GM11168 (cell line): ENCODE results near the gene SLC6A19.

Experiments
- in situ Hi-C: fragments of 300-500 bp; cut with MboI; formaldehyde crosslinking; loops from one replicate; pipeline ENCODE4 v1.12.0; 2022; ENCODE audit warnings: low sequenced_read_pairs; ENCODE audit not compliant: unreplicated experiment

Gene SLC6A19

DNA sequence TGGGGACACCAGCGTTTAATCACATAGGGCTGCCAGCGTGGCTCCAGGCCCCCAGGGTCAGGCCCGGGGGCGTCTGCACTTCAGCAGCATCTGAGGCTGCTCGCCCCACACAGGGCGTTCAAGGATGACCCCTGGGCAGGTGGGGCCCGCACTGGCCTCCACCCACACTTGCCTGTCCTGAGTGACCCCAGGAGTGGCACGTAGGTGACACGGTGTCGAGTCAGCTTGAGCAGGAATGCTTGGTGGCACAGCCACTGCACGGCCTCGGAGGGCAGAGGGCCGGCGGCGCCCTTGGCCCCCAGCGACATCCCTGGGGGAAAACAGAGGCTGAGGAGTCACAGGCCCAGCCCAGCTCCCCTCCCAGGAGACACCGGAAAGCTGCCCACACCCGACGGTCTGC, 52.8 kb downstream of the SLC6A19 start:
- in situ Hi-C loops = no loop called here

DNA sequence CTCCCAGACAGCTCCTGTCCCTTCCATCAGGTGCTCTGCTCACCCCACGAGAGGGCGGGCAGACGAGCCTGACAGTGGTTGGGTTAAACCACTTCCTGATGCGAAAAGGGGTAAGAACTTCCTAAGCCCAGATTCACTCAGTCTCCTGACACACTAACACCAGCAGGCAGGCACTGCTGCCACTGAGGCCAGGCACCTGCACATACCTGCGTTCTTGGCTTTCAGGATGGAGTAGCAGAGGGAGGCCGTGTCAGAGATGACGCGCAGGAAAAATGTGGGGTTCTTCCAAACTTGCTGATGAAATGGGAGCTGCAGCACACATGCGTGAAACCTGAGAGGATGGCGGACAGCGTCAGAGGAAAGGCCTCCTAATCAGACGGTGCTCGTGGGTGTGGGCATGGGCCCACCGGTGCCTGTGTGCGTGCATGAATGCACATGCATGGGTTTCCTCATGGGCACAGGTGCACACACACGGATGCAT, 53.7 kb downstream of the SLC6A19 start:
- in situ Hi-C loops = no loop called here

DNA sequence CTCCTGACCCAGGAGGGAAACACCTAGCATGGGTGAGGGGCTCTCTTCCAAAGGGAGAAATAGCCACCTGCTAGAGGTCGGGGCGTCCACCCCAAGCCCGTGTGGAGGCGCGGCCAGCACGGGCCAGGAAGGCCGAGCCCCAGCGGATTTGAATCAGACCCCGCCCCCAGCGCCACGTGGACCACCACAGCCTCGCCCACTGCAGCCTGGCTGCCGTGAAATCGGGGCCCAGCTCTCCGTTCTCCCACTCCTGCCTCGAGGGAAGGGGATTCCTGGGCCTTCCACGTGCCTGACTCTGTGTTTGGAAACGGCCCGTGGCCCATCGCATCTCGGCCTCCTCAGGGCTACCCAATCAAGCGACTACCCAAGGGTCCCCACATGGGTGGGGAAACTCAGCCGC, 55.4 kb downstream of the SLC6A19 start:
- in situ Hi-C loops = no loop called here

DNA sequence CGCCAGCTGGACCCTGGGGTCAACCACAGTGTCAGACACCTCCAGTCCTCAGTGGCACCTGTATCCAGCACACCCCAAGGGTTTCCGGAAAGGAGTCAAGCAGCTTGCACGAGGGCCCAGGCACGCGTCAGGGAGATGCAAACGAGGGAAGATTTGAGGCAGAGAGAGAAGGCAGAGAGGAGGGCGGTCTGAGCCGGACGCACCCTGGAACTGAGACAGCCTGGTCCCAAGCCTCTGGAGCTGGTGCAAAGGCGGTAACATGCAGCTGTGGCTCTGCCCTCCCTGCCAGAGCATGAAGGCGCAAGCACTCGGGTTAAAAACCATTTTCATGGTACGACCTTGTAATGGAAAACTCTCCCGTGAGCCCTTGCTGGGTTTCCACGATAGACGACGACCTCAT, 56.0 kb downstream of the SLC6A19 start:
- in situ Hi-C loops = no loop called here

DNA sequence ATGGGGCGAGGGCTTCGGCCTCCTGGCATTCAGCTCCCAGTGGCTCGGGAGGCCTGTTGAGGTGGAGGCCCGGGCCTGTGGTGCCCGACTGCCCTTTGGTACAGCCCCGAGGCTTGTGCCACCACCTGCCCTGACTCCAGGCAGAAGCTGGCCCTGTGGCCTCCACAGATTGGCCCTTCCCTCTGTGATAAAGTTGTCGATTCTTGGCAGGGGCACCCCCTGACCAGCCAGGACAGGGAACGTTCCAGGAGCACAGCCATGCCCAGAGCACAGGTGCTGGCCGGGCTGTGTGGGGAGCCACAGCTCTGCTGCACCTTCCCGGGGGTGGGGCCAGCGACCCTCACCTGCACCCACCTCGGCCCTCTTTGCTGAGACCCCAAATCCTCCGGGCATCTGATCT, 56.4 kb downstream of the SLC6A19 start:
- in situ Hi-C loops = no loop called here

DNA sequence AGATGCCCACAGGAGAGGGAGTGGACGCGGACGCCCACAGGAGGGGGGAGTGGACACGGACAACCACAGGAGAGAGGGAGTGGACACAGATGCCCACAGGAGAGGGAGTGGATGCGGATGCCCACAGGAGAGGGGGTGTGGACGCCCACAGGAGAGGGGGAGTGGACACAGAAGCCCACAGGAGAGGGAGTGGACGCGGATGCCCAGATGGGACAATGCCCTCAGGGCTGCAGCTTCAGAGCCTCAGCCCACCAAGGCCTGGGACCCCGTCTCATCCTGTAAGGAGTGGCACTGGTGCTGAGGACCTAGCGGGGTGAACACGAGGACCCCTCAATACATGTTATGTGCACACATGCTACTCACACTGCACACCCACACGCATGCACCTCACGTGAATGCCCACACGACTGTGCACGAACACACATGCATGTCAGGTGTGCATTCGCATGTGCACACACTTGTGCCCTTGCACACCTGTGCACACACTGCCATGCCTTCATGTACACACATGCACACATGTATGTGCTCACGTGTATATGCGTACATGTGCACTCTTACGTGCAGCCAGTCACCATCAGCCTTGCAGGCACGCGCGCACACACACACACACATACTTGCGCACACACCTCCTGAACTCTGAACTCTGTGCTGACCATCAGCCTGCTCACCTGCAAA, 58.5 kb downstream of the SLC6A19 start:
- in situ Hi-C loops = no loop called here

DNA sequence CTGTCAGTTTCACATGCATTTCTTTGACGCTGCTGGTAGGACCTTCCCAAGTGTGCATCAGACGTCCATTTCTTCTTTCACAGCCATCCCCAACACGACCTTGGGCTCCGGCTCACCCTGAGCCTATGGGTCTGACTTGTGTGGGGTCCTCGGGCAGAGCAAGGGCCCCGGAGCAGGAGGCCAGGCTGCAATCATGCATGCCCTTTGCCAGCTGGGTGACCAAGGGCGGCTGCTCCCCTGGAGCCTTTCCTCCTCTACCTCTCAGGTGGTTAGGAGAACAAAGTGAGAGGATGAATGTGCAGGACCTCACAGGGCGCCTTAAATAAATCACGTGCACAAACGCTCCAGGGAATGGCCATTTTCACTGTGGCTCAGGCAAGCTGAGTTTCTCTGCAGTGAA, 60.2 kb downstream of the SLC6A19 start:
- in situ Hi-C loops = no loop called here

DNA sequence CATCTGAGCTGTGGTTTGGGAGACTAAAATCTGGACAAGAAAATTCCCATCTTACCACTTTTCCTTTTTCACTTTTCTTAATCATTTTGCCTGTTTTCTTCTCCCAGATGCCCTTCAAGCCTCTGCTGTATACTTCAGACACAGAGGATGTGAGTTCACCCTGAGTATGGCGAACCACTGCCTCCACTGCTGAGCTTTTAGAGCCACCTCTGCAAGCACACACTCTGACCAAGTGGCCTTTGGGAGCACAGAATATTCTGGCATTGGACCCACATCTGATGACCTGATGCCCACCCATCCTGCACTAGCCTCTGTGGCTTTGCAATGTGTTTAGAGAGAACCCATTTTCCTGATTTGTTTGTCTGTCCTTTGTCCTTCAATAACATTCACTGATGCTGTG, 61.0 kb downstream of the SLC6A19 start:
- in situ Hi-C loops = no loop called here

DNA sequence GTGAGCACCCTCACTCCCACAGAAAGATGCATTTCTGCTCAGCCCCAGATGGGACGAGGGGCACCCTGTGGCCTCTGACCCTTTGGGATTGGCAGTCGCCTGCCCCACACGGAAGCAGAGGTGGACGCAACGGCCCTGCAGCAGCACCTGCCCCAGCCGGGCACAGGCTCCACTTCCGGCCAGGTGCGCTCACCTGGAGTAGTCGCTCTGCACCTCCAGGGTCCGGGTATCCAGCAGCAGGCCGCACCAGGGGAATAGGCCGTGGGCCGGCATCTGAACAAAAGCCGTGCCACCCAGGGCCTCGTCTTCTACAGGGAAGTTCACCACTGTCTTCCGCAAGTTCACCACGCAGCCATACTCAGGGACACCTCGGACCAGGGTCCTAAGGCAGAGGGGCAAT, 62.8 kb downstream of the SLC6A19 start:
- in situ Hi-C loops = no loop called here

DNA sequence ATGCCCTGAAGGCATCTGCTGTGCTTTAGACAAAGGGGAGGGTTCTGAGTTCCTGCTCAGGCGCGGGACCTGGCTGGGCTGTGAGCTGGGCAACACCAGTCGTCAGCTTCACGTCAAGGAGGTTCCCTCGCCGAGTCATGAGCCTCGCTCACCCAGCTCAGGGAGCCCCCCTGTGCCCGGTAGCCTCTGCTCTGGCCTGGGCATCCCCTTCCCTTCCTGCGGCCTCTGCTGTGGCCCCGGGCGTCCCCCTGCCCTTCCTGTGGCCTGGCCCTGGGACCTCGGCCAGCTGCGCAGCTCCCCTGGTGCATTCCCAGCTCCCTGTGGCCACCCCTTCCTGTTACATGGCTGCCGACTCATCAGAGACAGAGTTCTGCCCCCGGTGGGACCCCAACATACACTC, 63.6 kb downstream of the SLC6A19 start:
- in situ Hi-C loops = loop anchor here (5.0 kb wide), 1 partner anchor 42 kb away; no protein-coding TSS in a partner anchor

DNA sequence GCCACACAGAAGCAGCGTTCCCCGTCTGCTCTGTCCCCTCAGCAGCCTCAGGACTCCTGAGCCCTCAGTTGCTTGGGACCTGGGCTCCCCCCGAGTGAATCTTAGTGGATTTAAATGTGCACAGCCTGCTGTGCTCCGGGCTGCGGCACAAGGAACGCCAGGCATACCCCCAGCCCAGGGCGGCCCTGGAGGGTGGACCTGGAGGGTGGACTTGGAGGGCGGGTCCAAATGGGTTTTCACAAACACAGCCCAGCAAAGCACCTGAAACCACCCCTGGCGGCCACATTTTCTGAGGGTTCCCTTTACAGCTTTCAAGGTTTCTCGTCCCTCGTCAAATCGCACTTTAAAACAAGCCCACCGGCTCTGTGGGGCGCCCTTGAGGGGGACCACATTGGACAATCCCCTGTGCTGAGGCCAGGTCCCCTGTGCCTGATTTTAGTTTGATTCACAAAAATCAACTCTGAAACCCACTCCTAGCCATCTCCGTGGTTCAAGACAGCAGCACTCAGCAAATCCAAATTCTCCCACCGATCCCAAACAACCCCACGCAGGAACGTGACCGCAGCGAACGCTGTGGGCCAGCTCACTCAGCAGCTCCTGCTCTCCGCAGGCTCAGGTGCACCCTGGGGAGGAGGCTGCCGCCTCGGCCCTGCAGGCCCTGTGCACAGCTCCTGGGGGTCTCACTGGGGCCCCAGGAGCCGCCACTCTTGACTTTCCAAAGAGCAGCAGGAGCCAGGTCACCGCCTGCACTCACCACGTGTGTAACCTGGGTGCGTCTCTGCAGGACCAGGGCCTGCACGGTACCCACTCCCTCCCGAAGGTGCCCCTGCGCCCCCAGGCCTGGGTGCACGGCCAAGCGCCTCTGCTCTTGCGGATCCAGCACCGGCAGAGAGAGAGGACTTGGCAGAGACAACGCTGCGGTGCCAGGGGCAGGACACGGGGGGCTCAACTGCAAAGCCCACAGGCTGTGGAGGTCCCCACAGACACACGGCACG, 64.4 kb downstream of the SLC6A19 start:
- in situ Hi-C loops = loop anchor here (5.0 kb wide), 1 partner anchor 42 kb away; no protein-coding TSS in a partner anchor

DNA sequence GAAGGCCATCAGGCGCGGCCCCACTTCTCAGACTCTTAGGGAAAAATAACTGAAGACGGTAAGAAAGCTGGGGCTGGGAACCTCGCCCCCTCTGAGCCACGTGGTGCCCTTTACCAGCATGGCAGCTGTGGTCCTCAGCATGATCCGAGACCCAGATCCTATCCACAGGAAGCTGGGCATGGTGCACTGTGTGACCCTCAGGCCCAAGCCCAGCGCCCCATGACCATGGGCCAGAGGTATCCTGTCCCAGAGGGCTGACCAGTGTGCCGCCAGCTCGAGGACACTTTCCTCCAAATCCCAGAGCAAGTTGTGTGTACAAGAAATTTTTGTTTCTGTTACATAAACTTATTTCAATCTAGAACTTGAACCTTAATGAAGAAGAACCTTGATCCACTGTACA, 65.4 kb downstream of the SLC6A19 start:
- in situ Hi-C loops = loop anchor here (5.0 kb wide), 1 partner anchor 41 kb away; no protein-coding TSS in a partner anchor

DNA sequence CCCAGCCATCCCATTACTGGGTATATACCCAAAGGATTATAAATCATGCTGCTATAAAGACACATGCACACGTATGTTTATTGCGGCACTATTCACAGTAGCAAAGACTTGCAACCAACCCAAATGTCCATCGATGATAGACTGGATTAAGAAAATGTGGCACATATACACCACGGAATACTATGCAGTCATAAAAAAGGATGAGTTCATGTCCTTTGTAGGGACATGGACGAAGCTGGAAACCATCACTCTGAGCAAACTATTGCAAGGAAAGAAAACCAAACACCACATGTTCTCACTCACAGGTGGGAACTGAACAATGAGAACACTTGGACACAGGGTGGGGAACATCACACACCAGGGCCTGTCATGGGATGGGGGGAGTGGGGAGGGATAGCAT, 66.1 kb downstream of the SLC6A19 start:
- in situ Hi-C loops = loop anchor here (5.0 kb wide), 1 partner anchor 40 kb away; no protein-coding TSS in a partner anchor

DNA sequence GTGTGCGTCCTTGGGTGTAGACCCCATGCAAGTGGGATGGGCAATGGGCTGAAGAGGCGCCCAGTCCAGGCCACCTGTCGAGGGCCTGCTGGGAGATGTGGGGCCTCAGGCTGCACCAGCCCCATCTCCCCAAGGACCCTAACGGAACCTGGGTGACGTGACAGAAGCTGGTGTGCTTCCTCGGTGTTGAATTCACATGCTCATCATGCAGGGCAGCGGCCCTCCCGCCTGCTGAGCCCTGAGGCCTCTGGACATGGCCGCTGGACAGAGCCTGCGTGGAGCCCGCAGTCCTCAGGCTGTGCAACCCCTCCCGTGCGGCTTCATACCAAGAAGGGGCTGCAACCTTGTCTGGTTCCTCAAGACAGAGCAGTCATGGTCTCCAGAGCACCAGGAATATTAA, 66.7 kb downstream of the SLC6A19 start:
- in situ Hi-C loops = loop anchor here (5.0 kb wide), 1 partner anchor 39 kb away; no protein-coding TSS in a partner anchor

DNA sequence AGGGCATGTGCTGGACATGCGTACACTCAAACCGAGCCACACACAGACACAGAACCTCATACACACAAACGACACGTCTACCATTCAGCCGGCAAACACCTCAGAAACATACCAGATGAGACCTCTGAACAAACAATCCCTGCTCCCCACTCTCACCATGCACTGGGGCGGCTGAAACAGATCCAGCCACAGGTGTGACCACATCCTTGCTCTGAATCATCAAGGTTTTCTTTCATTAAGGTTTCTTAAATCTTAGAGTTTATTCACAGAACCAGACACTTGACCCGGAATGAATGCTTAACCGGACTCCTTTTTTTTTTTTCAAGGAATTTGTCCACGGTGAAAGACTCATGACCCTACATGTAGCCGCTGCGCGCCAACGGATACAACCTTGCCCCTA, 67.3 kb downstream of the SLC6A19 start:
- in situ Hi-C loops = loop anchor here (5.0 kb wide), 1 partner anchor 39 kb away; no protein-coding TSS in a partner anchor

DNA sequence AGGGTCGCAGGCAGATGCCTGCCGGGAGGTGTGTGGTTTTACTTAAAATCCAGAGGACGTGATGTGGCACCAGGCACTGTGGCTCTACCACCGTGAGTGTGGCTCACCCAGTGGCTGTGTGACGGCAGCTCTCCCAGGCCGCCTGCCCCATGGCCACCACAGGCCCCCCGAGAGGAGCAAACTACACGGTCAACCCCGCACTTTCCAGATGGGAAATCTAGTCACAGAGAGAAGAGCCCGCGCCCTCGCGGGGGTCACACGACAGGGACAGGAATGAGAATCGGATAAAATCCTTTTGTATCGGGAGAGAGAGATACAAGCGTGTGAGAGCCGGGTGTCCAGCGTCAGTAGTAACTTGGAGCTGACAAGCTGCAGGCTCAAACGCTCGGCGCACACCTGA, 69.0 kb downstream of the SLC6A19 start:
- in situ Hi-C loops = no loop called here

DNA sequence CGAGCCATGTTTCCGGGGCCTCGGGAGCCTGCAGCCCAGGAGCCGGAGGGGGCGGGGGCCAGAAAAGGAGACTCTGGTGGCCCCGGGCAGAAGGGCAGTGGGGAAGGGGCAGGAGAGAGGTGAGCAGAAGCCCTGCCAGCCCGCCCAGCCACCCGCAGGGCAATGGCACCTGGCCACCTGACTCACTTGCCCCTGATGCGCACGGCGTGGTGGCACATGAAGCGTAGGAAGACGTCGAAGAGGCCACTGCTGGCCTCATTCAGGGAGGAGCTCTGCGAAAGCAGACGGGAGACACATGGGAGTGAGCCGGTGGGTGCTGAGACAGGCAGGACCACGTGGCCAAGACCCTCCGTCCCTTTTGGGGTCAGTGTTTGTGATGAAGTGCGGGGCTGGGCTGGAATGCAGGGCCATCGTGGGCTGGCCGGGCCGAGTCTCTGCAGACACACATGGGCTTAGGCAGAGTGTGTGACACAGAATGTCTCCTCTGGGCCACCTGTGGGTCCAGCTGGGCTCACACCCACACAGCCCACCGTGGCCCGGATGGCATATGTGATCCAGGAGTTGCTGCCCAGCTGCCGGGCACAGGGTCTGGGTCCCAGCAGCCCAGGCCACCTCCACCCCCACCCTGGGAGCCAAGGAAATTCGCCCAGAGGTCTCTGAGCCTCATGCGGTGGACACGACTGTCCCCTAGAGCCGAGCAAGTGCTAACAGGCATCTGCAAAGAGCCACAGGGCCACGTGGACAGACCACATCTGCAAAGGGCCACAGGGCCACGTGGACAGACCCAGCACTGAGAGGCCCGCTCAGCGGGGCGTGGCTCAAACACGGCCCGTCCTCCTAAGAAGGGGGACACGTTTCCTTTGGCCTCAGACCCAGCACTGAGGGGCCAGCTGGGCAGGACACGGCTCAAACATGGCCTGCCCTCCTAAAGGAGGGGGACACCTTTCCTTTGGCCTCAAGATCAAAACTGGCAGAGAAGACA, 69.8 kb downstream of the SLC6A19 start:
- in situ Hi-C loops = no loop called here

DNA sequence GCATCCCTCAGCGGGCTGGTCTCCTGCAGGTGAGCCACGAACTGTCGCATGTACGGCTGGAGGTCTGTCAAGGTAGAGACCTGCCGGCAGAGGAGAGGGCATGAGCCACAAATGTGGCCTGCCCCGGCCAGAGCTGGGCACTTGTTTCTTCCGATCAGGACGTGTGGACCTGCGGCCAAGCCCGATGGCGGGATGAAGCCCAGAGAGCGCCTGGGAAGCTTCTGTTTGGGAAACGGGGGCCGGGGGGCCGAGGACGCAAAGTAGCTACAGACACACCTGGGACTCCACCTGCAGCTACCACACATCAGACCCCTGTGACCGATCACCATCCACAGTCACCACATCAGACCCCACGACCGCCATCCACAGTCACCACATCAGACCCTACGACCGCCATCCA, 70.8 kb downstream of the SLC6A19 start:
- in situ Hi-C loops = no loop called here

DNA sequence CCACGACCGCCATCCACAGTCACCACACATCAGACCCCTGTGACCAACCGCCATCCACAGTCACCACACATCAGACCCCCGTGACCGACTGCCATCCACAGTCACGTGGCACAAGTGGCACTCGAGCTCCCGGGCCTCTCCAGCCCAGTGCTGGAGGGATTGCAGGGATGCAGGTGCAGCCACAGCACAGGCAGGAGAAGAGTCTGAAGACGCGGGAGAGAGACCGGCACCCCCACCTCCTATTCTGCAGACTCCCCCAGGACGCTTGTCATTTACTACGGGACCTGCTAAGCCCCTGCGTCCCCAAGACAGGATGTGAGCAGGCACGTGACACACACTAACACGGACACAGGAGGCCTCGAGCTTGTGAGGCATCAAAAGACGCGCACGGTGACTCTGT, 72.3 kb downstream of the SLC6A19 start:
- in situ Hi-C loops = no loop called here

DNA sequence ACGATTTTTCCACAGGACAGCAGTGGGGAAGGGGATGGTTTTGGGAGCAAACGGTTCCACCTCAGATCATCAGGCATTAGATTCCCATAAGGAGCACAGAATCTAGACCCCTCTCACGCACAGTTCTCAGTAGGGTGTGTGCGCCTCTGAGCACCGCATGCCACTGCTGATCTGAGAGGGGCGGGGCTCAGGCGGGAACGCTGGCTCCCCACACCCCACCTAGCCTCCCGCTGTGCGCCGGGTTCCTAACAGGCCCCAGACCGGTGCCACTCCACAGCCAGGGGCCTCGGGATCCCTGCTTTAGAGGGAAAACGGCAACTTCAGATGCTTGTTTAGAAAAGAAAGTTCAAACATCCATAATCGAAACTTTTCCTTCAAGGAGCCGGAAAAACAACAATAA, 73.1 kb downstream of the SLC6A19 start:
- in situ Hi-C loops = no loop called here
